GM18870 (cell line): ENCODE measurements around the gene ZNF514.
A peak's percentile ranks its signal among the peaks of the same experiment; 100 is the strongest.
"Not testable (repeated sequence)": the region's sequence is repeated elsewhere in the genome, so short reads cannot be mapped to it uniquely, and the experiment has no call there.

ENCODE experiments used
- ATAC-seq: cut with Tn5 transposase; IDR thresholded peaks from one replicate; pipeline ENCODE4 v1.9.1; 2021; ENCODE audit warnings: moderate library complexity; ENCODE audit not compliant: unreplicated experiment

Gene ZNF514

GRCh38 chr2:95143838-95144237 lies 15.8 kb downstream of the ZNF514 start:
- no peak for ATAC-seq

- ATAC-seq: no peak
Measured at GRCh38 chr2:95138702-95139101, 20.9 kb downstream of the ZNF514 start.

- ATAC-seq: peak; percentile 28
Measured at GRCh38 chr2:95122197-95122551, 37.5 kb downstream of the ZNF514 start.

- peak; percentile 79 for ATAC-seq
Measured at GRCh38 chr2:95121407-95122196, 38.0 kb downstream of the ZNF514 start, which contains the start of gene MRPS5. MRPS5 (minus strand) TSS chr2:95121808; CDS start chr2:95121791, 17 bp downstream.

GRCh38 chr2:95121093-95121406 lies 38.6 kb downstream of the ZNF514 start:
- no peak for ATAC-seq

GRCh38 chr2:95115418-95115817 lies 44.2 kb downstream of the ZNF514 start:
- peak; percentile 95 for ATAC-seq

- ATAC-seq: no peak
Measured at GRCh38 chr2:95113464-95113863, 46.2 kb downstream of the ZNF514 start.

- ATAC-seq: no peak
Measured at GRCh38 chr2:95110395-95110794, 49.3 kb downstream of the ZNF514 start.

- no peak for ATAC-seq
Measured at GRCh38 chr2:95109260-95109659, 50.4 kb downstream of the ZNF514 start.

GRCh38 chr2:95106081-95106480 lies 53.6 kb downstream of the ZNF514 start:
- ATAC-seq: no peak

GRCh38 chr2:95104606-95105005 lies 55.0 kb downstream of the ZNF514 start:
- ATAC-seq: no peak

- ATAC-seq: no peak
Measured at GRCh38 chr2:95099910-95100309, 59.7 kb downstream of the ZNF514 start.

GRCh38 chr2:95098273-95098672 lies 61.4 kb downstream of the ZNF514 start:
- ATAC-seq: not testable (repeated sequence)
